ENCODE measurements around the gene IL12A.
A peak's percentile ranks its signal among the peaks of the same experiment; 100 is the strongest.

Gene IL12A

DNA sequence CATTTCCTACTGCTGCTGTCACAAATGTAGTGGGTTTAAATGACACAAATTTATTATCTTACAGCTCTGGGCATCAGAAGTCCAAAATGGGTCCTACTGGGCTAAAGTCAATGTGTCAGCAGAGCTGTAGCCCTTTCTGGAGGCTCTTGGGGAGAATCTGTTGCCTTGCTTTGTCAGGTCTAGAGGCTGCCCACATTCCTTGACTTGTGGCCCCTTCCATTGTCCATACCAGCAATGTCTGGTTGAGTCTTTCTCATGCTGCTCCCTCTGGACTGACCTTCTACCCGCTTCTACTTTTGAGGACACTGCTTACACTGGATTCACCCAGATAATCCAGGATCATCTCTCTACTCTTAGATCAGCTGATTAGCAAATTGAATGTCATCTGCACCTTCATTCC, 3.0 kb downstream of the IL12A start:
- DNase-seq = peak; percentile 19

- DNase-seq = no peak
Measured at GRCh38 chr3:159992589-159992988, 4.0 kb downstream of the IL12A start.

DNA sequence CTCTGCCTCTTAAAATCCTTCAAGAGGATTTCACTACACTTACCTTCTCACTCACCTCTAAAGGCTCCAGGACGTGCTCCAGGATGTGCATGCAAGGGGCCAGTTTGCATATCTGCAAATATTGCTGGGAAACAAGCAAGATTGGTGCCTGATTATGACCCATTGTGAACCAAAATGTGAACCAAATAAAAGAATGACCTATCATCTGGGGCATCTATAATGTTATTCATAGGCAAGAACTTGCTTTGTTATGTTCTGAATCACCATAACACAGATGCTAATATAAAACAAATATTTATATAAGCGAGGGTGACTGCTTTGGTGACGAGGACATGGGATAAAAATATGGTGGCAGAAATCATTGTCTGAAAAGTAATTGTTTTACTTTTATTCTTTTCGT, 5.5 kb downstream of the IL12A start:
- DNase-seq = no peak

- no peak for DNase-seq
Measured at GRCh38 chr3:159995091-159995490, 6.5 kb downstream of the IL12A start.

- DNase-seq = no peak
Measured at GRCh38 chr3:159996018-159996417, 7.4 kb downstream of the IL12A start.

- no peak for DNase-seq
Measured at GRCh38 chr3:159996959-159997358, 8.3 kb downstream of the IL12A start.

GRCh38 chr3:160001148-160001760, 12.6 kb downstream of the IL12A start:
- DNase-seq = no peak

- no peak for DNase-seq
Measured at GRCh38 chr3:160001850-160002623, 13.4 kb downstream of the IL12A start.

DNA sequence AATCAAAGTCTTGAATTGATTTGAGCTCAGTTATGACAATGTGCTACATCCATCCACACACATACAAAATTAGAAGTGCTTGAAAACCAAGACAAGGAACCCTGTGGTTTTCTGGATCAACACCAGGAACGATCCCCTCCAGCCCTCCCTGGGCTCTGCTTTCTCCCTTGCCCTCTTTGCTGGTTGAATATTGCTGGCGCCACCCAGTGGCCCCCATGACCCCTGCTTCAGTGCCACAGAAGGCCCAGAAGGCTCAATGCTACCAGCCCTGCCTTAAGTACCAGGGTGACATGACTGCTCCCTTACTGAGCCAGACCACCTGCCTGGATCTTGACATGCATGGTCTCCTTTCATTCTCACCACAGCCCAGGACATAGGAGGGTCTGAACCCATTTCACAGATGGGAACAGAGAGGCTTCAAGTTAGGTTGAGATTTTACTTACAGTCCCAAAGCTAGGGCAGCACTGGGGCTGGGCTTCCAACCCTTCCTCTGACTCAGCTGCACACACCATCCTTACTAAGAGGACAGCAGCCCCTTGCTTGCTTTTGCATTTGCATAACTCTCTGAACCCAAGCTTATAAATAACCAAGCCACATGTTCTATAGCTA, 15.0 kb downstream of the IL12A start:
- DNase-seq = peak; percentile 86

GRCh38 chr3:160005004-160005403, 16.4 kb downstream of the IL12A start:
- DNase-seq = no peak

- peak; percentile 88 for DNase-seq
Measured at GRCh38 chr3:160006282-160007163, 17.9 kb downstream of the IL12A start.

DNA sequence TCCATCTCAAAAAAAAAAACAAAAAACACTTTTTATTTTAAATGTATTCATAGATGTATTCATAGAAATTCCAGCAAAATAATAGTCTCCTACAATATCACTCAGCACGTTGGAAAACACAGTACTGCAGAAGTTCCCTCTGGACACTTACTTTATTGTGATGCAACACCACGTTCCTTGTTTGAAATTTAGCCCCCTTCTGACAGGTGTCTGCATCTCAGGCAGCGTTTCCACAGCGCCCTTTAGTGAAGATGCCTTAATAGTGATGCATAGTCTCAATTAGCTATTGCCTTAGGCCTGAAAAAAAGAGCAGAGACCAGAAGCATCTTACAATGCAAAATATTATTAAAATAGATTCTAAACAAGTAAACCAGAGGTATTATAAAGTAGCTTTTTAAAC, 20.3 kb downstream of the IL12A start:
- DNase-seq = no peak

GRCh38 chr3:160009525-160009924, 20.9 kb downstream of the IL12A start:
- no peak for DNase-seq

GRCh38 chr3:160010578-160010977, 21.9 kb downstream of the IL12A start:
- no peak for DNase-seq

DNA sequence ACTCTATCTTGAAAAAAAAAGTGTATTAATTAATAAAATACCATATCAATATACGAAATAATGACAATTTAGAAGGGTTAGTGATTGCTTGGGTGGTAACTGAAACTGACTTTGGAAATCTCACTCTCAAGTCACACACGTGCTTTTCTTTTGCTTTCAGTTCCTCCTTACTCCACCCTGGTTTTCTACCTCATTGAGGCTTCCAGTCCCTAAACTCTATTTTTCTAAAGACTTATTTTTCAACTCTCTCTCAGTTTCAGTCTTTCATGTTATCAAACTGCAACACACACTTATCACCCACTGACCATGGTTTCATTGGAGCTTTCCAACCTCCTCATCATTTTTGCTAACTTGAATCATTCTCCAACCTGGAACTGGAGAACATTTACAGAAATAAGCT, 23.5 kb downstream of the IL12A start:
- DNase-seq = no peak

GRCh38 chr3:160016972-160017371, 28.3 kb downstream of the IL12A start:
- no peak for DNase-seq

DNA sequence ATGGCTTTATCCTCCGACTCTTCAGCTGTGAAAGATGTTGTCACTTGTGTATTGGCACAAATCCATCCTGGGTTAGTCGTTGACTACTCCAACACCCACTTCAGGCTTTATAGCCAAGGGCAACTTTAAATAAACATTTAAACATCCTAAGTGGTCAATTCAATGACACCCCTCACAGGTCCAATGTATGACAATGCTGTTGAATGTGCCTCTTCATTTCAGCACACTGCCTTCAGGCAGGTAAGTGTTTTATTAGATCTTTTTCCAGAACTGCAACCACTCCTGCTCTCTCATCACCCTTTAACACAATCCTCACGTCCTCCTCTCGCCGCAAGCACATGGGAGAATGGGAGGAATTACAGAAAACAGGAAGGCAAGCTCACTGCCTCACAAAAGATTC, 30.3 kb downstream of the IL12A start:
- DNase-seq = no peak

DNA sequence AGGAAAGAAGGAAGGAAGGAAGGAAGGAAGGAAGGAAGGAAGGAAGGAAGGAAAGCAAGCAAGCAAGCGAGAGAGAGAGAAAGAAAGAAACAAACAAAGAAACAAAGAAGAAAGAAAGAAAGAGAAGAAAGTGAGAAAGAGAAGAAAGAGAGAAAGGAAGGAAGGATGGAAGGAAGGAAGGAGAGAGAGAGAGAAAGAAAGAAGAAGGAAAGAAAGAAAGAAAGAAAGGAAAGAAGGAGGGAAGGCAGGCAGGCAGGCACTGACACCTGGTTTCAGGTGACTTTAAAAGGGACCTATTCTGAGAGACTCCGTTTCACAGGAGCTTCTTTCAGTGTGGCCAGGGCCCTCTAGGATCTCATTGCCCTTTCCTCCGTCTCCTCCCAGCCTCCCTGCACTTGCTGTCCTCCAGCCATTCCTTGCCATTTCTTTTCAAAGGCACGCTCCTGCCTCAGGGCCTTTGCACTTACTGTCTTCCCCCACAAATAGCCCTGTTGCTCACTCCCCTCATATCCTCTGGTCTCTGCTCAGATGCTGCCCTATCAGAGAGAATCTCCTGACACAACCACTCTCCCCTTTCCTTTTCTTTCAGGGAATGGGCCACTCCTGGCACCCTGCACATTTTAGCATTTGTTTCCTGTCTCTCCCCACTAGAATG, 31.5 kb downstream of the IL12A start:
- DNase-seq = no peak

DNA sequence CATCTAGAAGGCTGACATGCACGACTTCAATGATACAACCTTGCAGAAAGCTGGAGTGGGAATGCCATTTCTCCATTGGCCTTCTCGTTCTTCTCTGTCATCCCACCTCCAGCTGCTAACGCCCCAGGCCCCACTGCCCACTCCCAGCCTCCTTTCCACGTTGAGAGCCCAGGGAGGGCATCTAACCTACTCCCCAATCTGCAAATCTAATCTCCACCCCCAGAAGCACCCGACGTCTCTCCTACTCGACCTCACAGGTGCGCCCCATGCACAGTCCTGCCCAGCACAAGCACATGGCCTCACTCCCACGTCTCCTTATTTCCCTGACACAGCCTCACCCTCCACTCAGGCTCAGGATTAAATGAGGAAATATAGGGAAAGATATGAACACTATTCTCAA, 33.4 kb downstream of the IL12A start:
- no peak for DNase-seq

DNA sequence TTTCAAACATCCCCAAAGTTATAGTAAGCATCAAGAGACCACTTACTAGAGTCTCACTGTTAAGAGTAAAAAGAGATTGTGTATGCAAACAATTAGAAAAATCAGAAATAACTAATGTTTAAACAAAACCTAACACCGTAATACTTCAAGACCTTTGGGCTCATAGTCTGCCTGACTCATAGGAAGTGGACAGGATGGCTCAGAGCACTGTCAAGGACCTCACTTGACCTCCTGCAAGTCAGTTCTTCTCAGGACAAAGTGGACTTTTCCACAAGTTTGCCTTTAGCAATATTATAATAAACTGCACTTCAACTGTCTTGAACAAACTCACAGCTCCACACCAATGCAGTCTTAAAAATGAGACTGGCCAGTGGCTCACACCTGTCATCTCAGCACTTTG, 34.8 kb downstream of the IL12A start:
- DNase-seq = no peak

DNA sequence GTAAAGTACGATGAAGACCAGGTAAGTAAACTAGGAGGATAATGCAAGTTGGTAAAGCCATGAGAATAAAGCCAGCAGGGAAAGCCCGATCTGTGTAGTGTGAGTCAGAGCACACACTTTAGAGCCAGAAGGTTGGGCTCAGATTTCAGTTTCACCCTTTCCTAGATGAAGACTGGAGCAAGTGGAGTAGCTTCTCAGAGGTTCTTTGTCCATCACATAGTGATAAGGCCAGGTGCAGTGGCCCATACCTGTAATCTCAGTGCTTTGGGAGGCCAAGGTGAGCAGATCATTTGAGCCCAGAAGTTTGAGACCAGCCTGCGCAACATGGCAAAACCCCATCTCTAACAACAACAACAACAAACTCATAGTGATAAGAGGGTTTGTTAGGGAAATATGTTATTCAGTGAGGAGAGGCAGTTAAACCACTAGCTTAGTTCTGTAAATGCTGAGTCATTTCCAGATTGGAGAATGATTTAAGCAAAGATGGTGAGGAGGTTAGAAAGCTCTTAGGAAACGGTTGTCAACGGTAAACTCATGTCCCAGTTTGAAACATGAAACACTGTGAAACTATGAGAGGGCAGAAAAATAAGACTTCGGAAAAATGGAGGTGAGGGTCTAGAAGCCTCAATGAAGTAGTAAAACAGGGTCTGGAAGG, 39.0 kb downstream of the IL12A start:
- no peak for DNase-seq

DNA sequence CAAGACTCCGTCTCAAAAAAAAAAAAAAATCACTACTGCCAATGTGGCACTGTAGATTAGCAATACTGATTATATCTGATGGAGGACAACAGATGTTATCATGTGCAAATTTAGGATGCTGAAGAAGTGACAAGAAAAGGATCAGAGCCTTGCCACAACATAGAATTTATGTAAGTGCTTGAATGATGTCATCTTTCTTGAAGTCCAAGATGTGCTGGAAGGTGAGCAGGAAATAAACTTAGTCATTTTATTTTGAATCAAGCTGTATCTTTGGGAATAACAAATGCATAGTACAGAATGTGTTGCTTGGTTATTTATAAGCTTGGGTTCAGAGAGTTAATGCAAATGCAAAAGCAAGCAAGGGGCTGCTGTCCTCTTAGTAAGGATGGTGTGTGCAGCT, 47.1 kb downstream of the IL12A start:
- DNase-seq = no peak

Data from NCI-H82 (cell line).